Measurements from ENCODE around the gene ITGA3.

GRCh38 chr17:50035421-50035879 lies 20.5 kb upstream of the ITGA3 start:
- TF ChIP-seq CBX1 (IDR thresholded peaks at IDR 0.05; ENCODE audit: low read depth) (no peak), EZH2 (conservative IDR thresholded peaks at IDR 0.05; ENCODE audit: low read depth, low read length) (no peak), ZNF841 (CRISPR knock-in tag; IDR thresholded peaks at IDR 0.05; ENCODE audit: borderline replicate concordance) (no peak), DBP (CRISPR knock-in tag; IDR thresholded peaks at IDR 0.05; ENCODE audit: not compliant biosample characterization) (no peak), ATF3 (CRISPR knock-in tag; IDR thresholded peaks at IDR 0.05) (no peak), HHEX (CRISPR knock-in tag; IDR thresholded peaks at IDR 0.05) (no peak), KDM4B (CRISPR knock-in tag; IDR thresholded peaks at IDR 0.05) (no peak), CREM (IDR thresholded peaks at IDR 0.05) (no peak), CREM (CRISPR knock-in tag; IDR thresholded peaks at IDR 0.05) (no peak), ZFP1 (CRISPR knock-in tag; IDR thresholded peaks at IDR 0.05) (no peak), RAD21 (CRISPR knock-in tag; IDR thresholded peaks at IDR 0.05) (no peak)
